ENCODE results near the gene IRX3.

GRCh38 chr16:54268340-54268739 lies 18.2 kb downstream of the IRX3 start:
- TF ChIP-seq CTCF (conservative IDR thresholded peaks at IDR 0.05 in 1 of 2, IDR thresholded peaks at IDR 0.05 in 1 of 2; ENCODE audit: low read depth in 1 of 2, low read length in 2 of 2) (no peak), EZH2 (IDR thresholded peaks at IDR 0.05; ENCODE audit: low read length, missing control alignments) (no peak)
